Medulla oblongata (tissue), 1 donor: Measurements from ENCODE around the gene TNFSF9.

Source experiments
- DNase-seq: peaks from one replicate; pipeline ENCODE4 v3.0.0-alpha.2; 2015; ENCODE audit errors: extremely low spot score

TNFSF9 gene

DNA sequence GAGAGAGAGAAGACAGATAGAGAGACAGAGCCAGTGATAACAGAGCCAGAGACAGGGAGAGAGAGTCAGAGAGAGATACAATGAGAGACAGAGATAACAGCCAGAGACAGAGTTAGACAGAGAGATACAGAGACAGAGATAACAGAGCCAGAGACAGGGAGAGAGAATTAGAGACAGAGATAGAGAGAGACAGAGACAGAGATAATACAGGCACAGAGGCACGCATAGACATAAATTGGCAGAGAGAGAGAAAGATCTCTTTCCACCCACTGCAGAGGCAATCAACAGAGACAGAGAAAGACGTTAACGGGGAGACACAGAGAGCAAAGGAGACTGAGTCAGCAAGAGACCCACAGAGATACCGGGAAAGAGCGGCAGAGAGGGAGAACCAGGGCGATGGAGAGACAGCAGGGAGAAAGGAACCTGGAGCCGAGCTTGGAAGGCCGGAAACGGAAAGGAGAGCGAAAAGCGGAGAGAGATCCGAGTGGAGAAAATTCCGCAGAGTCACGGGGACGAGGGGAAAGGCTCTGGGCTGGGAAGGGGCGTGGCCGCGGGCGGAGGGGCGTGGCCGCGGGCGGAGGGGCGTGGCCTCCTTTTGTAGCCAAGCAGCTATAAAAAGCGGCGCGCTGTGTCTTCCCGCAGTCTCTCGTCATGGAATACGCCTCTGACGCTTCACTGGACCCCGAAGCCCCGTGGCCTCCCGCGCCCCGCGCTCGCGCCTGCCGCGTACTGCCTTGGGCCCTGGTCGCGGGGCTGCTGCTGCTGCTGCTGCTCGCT is at the start of gene TNFSF9:
Gene TNFSF9 (plus strand): TSS at position 641 of the 777 bp plus-strand sequence. CDS start 11 bp downstream, at position 652.
- DNase-seq, result peak; percentile 90

- DNase-seq, result peak; percentile 72
These were observed 49.1 kb upstream of the TNFSF9 start, which contains the start of gene DENND1C for GRCh38 chr19:6481541-6482342. Gene DENND1C, minus strand, starts transcription at chr19:6481787. Its CDS starts 92 bp downstream, at chr19:6481695.

GRCh38 chr19:6482343-6482686 is 48.5 kb upstream of the TNFSF9 start:
- DNase-seq, result no peak

- no peak for DNase-seq
These were observed 47.6 kb upstream of the TNFSF9 start for GRCh38 chr19:6483235-6483634.

DNA sequence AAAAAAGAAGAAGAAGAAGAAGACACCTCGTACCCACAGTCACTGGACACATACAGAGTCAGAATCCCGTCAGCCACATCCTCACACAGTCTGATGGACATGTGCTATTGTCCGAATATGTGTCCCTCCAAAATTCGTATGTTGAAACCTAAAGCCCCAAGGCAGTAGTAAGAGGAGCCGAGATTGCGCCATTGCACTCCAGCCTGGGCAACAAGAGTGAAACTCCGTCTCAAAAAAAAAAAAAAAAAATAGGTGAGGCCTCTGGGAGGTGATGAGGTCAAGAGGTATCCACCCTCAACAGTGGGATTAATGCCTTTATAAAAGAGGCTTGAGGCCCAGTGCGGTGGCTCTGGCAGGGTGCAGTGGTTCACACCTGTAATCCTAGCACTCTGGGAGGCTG is 46.6 kb upstream of the TNFSF9 start:
- DNase-seq, result no peak

GRCh38 chr19:6484831-6485230 is 46.0 kb upstream of the TNFSF9 start:
- no peak for DNase-seq

DNA sequence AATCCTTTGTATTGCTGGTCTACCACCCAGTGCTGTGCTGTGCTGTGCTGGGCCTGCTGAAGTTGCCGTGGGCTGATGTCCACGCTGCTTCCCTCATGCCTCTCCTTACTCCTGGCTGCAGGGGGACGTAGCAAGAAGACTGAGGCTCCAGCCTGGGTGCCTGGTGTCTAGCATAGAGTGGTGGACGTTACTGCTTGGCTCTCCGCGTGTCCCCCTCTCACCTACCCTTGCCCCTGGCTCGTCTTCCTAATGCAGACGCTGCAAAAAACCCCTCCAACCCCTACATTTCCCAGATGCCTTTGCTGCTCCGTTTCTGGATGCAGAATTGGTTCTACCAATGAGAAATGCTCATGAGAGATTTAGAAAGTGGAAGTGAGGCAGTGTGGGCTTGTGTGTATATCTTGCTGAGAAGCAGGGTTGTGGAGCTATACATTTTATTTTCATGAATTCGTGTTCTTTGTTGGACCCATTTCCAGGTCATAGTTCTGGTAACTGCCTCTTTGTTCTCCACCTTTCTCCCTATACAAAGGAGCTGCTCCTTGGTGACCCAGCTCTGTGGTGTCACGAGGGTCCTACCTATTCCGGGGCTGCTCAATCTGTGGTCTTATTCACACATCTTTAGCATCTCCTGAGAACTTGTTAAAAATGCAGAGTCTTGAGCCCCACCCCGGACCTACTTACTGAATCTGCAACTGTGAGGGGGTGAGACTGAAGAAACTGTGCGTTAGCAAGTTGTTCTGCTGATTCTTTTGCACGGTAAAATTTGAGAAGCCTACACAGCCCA is 41.4 kb upstream of the TNFSF9 start:
- DNase-seq, result no peak

DNA sequence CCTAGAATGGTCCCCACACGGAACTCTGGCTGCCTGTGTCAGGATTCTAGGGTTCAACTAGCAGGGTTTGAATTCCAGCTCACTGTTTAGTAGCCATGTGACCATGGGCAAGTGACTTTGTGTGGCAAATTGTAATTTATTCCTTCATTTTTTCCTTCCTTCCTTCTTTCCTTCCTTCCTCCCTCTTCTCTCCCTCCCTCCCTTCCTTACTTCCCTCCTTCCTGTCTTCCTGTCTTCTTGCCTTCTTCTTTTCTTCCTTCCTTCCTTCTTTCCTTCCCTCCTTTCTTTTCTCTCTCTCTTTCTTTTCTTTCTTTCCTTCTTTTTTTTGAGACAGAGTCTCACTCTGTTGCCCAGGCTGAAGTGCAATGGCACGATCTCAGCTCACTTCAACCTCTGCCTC is 40.7 kb upstream of the TNFSF9 start:
- no peak for DNase-seq

DNA sequence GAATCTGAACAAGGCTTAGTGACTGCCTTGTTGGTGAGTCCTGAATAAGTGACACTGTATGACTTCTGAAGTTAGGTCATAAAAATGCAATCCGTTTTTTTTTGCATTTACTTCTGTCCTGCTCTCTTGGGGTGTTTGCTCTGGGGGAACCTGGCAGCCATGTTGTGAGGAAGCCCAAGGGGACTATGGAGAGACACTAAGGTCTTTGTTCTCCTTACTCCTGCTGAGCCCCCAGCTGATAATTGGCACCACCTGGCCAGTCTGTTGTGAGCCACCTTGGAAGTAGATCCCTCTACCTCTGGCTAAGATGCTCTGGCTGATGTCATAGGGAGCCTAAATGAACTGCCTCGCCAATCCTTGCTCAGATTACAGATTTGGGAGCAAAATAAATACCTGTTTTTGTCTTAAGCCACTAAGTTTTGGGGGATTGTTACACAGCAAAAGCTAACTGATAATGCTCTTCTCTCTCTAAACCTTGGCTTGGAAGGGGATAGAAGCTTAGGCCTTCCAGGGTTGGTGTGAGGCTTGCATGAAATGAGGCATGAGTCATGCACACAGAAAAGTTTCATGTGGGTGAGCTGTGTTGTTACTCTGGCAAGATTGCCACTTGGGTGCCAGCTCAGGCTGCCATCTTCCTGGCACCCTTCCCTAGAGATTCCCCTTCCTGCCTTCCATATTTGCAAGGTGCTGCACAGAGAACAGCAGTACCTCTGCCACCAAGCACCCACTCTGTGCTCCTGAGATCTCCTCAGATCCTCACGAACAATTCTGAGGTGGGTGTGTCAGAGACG is 38.8 kb upstream of the TNFSF9 start:
- DNase-seq, result no peak

DNA sequence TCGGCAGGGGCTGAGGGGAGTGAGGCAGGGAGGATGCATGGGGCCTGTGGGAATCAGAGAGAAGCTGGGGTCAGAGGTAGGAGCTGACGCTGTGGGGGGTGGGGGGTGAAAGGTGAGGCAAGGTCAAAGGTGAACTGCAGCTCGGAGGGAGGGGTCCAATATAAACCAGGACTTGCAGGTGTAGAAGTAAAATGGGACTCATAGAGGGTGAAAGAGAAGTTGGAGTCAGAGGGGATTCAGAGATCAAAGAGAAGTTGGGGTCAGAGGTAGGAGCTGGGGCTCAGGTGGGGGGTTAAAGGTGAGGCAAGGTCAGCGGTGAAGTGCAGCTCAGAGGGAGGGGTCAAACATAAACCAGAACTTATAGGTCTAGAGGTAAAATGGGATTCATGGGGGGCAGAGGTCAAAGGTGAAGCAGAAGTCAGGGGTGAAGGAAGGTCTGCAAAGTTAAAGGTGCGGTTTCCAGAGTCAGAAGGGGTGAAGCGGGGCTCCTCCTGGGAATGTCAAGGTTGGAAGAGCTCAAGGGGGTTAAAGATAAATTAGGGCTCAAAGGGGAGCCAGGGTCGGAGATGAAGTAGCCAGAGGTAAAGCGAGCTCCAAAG is 36.3 kb upstream of the TNFSF9 start:
- DNase-seq, result no peak

- DNase-seq, result no peak
These were observed 34.9 kb upstream of the TNFSF9 start for GRCh38 chr19:6495947-6496346.

DNA sequence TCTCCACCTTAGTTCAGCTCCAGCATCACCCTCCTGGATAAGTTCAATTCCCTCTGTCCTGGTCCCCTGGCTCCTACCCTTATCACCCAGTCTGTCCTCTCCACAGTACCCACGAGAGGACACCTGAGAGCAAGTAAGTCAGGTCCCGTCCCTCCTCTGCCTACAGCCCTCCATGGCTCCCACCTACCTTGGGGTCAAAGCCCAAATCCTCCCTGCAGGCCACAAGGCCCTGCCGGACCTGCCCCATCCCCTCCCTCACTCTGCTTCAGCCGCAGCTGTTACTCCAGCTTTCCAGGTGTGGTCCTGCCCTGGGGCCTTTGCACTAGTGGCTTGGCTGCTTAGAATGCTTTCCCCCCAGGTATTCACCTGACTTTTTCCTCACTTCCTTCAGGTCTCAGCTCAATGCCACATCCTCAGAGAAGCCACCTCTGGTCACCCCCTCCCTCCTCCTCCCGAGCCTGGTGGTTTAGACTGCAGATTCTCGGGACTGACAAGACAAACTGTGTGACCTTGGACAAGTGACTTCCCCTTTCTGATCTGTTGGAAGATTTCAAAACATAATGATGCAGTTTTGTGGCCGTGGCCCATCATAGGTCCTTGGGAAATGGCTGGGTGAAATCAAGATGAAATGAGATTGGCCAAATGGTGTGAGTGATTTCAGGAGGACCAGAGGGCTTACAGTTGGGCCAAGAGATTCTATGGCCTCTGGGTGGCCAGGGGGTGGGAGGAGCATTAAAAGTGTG is 32.4 kb upstream of the TNFSF9 start:
- DNase-seq, result no peak

GRCh38 chr19:6499052-6499790 is 31.6 kb upstream of the TNFSF9 start:
- DNase-seq, result no peak

GRCh38 chr19:6500837-6501739 is 29.7 kb upstream of the TNFSF9 start:
- DNase-seq, result no peak

DNA sequence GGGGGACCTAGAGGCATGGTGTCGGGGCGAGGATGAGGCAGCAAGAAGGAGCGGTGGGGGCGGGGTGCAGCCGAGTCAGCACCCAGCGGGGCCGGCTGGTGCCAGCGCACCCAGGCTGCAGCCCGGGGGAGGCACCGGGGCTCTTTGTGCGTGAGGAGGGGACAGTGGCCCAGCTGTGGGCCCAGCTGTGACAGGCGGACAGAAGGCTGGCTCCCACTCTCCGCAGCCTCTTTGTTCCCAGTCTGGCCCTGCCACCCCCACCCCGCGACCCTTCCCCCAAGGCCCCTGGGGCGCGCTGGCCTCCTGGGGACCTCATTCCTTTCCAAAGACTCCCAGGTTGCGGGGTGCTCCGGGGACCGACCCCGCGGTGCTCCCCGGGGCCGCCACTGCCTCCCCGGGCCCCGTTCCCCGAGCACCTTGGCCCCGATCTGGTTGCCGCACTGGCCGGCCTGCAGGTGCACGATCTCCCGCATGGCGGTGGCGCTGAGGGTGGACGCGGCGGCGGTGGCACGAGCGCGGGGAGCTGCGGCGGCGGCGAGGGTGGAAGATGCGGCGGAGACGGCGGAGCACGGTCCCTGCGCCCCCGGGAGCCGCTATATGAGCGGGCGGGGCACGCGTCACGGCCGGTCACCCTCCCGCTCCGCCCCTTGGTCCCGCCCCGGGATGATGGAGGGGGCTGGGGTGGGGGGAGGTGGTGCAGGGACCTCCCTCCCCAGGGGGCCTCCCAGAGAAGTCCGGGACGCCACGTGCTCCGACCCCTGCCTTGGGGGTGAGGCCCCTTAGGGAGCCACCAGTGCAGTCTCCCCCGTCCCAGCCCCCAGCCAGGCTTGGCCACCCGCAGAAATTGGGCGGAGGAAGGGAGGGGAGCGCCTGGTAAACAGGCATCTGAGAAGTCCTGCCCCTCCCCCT is 28.8 kb upstream of the TNFSF9 start, which contains the start of gene TUBB4A:
Gene TUBB4A (minus strand): TSS at position 570 of the 909 bp plus-strand sequence. CDS start 97 bp downstream, at position 473.
- peak; percentile 87 for DNase-seq

DNA sequence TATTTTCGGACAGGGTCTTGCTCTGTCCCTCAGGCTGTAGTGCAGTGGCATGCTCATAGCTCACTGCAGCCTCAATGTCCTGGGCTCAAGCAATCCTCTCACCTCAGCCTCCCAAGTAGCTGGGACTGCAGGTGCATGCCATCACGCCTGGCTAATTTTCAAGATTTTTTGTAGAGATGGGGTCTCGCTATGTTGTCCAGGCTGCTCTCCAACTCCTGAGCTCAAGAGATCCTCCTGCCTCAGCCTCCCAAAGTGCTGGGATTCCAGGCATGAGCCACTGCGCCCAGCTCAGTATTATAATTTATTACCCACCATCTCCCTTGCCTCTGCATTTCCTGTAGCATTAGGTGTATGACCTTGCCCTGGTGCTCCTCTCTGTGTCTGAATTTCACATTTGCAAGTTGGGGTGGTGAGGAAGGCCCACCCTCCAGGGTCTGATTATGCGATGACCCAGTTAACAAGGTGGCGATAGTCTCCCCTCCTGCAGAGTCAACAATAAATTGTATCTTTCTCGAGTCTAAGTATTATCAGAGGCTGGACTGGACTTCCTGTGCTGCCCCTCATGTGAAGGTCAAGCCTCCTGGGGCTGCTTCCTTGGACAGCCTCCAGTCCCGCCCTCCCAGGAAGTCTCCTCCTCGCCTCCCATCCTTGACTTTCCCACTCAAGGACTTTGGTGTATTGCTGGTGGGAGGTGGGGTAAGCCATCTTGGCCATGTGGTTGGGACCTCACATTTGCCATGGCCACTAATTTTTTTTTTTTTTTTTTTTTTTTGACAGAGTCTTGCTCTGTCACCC is 27.2 kb upstream of the TNFSF9 start:
- DNase-seq, result no peak
